Adrenal gland (tissue), 12 donors: Measurements from ENCODE around the gene GPC6. TPM values are rescaled to one million over a fixed set of nuclear protein-coding genes. Genes with fewer than 3 reads are reported as not detected.

Source experiments
- DNase-seq, 7 donors: peaks; one replicate each; pipeline ENCODE4 v3.0.0-alpha.2; 2019 to 2020
- H3K27ac ChIP-seq, 5 donors: fragments of 200-600 bp; sonication (generic) in 4 of 5; 1 replicate in 3 of 5; 2 replicates in 2 of 5; pipeline versions ENCODE4 v1.5.1 to v1.8.0; 2016 to 2020; ENCODE audit warnings: mild to moderate bottlenecking in 1 of 5
- H3K27me3 ChIP-seq: fragments of 200-600 bp; 2 replicates; pipeline ENCODE4 v1.8.0; 2021
- H3K36me3 ChIP-seq, 2 donors: fragments of 200-600 bp; replicated peaks in 1 of 2; 1 replicate in 1 of 2; 2 replicates in 1 of 2; pipeline versions ENCODE4 v1.5.1 to v1.8.0; 2018 to 2022
- H3K4me1 ChIP-seq, 2 donors: fragments of 200-600 bp; replicated peaks in 1 of 2; 1 replicate in 1 of 2; 2 replicates in 1 of 2; pipeline versions ENCODE4 v1.5.1 to v1.8.0; 2018 to 2021
- H3K4me3 ChIP-seq, 4 donors: fragments of 200-600 bp; sonication (generic) in 3 of 4; one replicate each; pipeline ENCODE4 v1.5.1; 2016 to 2018
- H3K9me3 ChIP-seq, 3 donors: fragments of 200-600 bp; sonication (generic) in 1 of 3; replicated peaks in 1 of 3; 1 replicate in 2 of 3; 2 replicates in 1 of 3; pipeline versions ENCODE4 v1.5.1 to v1.8.0; 2016 to 2021
- POLR2A ChIP-seq, 2 donors: fragments of 450-650 bp; IDR thresholded peaks; one replicate each; pipeline ENCODE4 v1.6.1; 2017; ENCODE audit warnings: antibody characterized with exemption in 2 of 2, mild to moderate bottlenecking in 2 of 2, moderate library complexity in 1 of 2
- WGBS, 4 donors: extraction: QIAGEN DNeasy Blood & Tissue Kit in 2 of 4; methylation state at CpG; one replicate each; pipeline versions ENCODE4 v1.1.5 to v1.1.7; 2013 to 2017; 5-methylcytosine and 5-hydroxymethylcytosine counted together
- intact Hi-C, 2 donors: fragments of 100-400 bp; cut with DNase I; formaldehyde crosslinking; loops; one replicate each; pipeline versions ENCODE4 v1.14.1 to v1.15.0; 2022 to 2023
- polyA plus RNA-seq, 3 donors: library from polyadenylated mRNA; stranded (reverse); fragments of 200-250 nt in 2 of 3; fragments of 350-450 nt in 1 of 3; fragmentation: Illumina TruSeq in 1 of 3; extraction: RNeasy Lipid Tissue Mini Kit (QIAGEN cat#74804) in 1 of 3; gene quantifications; one replicate each; pipeline ENCODE4 v1.2.3, GENCODE V29; 2013 to 2014
- total RNA-seq, 9 donors: library from RNA; depleted of rRNA in 4 of 9; stranded (reverse); fragments of >200 nt in 4 of 9; fragments of 120-200 nt in 1 of 9; fragmentation: NEBNext Ultra II Directional in 1 of 9; extraction: Animal tissue kit (Norgen Biotek cat#: 25700) in 1 of 9; gene quantifications; one replicate each; pipeline versions ENCODE4 v1.1.0 to v1.2.4, GENCODE V29; 2013 to 2023
- TF ChIP-seq, protein P1 (sequence below), 6 experiments: fragments of 450-650 bp in 4 of 6; fragments of 200-600 bp in 2 of 6; sonication (generic) in 1 of 6; IDR thresholded peaks; 1 replicate in 5 of 6; 2 replicates in 1 of 6; pipeline versions ENCODE4 v1.5.1 to v1.8.0; 2016 to 2021; ENCODE audit warnings: antibody characterized with exemption in 6 of 6, mild to moderate bottlenecking in 2 of 6, moderate library complexity in 1 of 6
- donor health status: healthy with polysubstance abuse.
- donor health status: Bipolar disorder and iron deficiency.
- donor health status: DM: yes; HTN: yes; CAD: no.
- donor health status: DM: no; HTN: no; CAD: no.
- donor health status: DM: no; HTN: no; CAD: no.
- donor health status: DM: yes; HTN: yes; CAD: no.

GPC6 gene
- total and polyA plus RNA-seq, 12 donors = 0.37 to 62.3 (median 2.5) TPM

DNA sequence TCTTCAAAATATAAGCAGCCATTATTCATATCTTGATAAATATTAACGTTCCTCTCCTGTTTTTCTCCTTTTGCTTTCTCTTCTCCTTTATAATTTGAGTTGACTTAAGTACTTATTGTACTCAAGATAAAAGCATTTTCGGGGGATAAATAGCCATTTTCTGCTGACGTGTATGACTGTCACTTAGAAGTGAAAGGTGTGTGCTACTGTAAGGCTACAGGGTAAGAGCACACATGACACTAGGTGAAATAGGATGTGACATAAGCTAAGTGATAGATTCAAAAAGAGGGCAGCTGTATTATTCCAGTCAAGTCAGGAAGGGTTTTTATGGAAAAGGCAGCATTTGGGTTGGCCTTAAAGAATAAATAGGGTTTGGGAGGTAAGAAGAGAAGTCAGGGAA, 128.5 kb downstream of the GPC6 start:
- no peak for DNase-seq
- no peaks in the 10 kb centered on the region for H3K9me3 ChIP-seq
- intact Hi-C loops = no loop called here
- no peak overlapping the region for H3K4me3 ChIP-seq
- H3K4me1 ChIP-seq = no peaks in the 10 kb centered on the region
- H3K27me3 ChIP-seq = no peaks in the 10 kb centered on the region
- TF ChIP-seq, protein P1, sequence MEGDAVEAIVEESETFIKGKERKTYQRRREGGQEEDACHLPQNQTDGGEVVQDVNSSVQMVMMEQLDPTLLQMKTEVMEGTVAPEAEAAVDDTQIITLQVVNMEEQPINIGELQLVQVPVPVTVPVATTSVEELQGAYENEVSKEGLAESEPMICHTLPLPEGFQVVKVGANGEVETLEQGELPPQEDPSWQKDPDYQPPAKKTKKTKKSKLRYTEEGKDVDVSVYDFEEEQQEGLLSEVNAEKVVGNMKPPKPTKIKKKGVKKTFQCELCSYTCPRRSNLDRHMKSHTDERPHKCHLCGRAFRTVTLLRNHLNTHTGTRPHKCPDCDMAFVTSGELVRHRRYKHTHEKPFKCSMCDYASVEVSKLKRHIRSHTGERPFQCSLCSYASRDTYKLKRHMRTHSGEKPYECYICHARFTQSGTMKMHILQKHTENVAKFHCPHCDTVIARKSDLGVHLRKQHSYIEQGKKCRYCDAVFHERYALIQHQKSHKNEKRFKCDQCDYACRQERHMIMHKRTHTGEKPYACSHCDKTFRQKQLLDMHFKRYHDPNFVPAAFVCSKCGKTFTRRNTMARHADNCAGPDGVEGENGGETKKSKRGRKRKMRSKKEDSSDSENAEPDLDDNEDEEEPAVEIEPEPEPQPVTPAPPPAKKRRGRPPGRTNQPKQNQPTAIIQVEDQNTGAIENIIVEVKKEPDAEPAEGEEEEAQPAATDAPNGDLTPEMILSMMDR (IDR thresholded peaks at IDR 0.05) = no peak
- TF ChIP-seq POLR2A (IDR thresholded peaks at IDR 0.05) = no peak
- WGBS, 4 donors = 66 to 80% (median 73%) methylated on average over 3 of the region's 3 CpGs
- no peaks in the 10 kb centered on the region for H3K36me3 ChIP-seq
- no peak overlapping the region for H3K27ac ChIP-seq

DNA sequence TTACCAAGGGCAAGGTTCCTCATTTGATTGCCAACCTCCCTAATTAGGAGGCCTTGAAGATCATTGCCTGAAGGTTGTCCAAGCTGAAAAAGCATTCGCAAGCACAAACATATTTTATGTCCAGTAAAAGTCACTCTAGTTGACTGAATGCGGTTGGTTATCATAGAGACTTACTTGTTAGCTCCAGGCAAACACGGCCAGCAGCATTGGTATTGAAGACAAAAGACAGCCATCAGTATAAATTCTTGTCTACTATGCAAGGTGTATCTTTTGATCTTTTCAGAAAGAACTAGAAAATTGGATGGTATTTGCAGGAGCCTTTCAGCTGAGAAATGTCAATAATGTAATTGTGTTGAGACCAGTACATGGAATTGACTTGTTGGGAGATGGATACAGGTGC, 129.9 kb downstream of the GPC6 start:
- H3K9me3 ChIP-seq = no peaks in the 10 kb centered on the region
- no peaks in the 10 kb centered on the region for H3K4me1 ChIP-seq
- H3K27me3 ChIP-seq = no peaks in the 10 kb centered on the region
- no peaks in the 10 kb centered on the region for H3K36me3 ChIP-seq
- DNase-seq = no peak
- intact Hi-C loops = no loop called here
- no peak for TF ChIP-seq POLR2A (IDR thresholded peaks at IDR 0.05)
- TF ChIP-seq, protein P1 (IDR thresholded peaks at IDR 0.05) = no peak
- H3K27ac ChIP-seq = no peak overlapping the region
- no peak overlapping the region for H3K4me3 ChIP-seq
- WGBS, 4 donors = 45 to 68% (median 66%) methylated on average over 3 of the region's 3 CpGs

DNA sequence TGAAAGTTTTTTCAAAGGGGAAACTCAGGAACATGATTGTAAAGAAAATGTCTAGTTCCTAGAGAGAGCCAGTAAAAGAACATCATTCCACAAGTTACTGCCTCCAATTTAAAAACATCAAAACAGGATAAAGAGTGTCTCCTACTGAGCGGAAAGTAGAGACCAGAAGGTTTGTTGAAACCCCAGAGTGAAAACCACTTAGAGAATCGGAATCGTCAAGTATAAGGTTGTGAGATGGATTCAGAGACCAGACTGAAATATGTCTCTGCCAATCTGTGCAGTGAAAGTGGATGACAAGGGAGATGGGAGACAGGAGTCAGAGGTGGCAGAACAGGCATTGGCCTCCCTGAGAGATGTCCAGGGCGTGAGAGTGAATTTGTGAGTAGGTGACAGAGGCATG, 133.4 kb downstream of the GPC6 start:
- 76 to 90% (median 84%) methylated on average over 4 of the region's 4 CpGs for WGBS, 4 donors
- Histone ChIP-seq H3K9me3 (no peaks in the 10 kb centered on the region), H3K36me3 (no peaks in the 10 kb centered on the region), H3K27me3 (no peaks in the 10 kb centered on the region), H3K4me1 (no peaks in the 10 kb centered on the region), H3K4me3 (no peak overlapping the region), H3K27ac (no peak overlapping the region)
- intact Hi-C loops = no loop called here
- TF ChIP-seq, protein P1 (IDR thresholded peaks at IDR 0.05) = no peak
- TF ChIP-seq POLR2A (IDR thresholded peaks at IDR 0.05) = no peak
- DNase-seq = no peak

DNA sequence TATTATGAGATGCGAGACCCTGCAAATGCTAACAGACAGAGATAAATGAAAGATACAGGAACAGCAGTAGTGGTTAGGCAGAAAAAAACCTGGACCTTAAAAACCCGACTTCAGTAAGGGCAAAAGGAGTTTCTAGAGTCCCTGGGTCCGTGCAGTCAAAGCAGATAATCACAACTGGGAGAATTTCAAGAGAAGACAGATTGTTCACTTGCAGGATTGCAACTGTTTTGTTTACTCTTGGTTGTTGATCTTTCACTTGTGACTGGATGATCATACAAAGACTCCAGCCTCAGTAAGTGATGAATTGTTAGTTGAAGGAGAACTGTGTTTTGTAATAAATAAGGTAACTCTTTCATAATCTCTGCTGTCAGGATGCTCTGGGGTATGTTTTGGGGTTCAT, 135.1 kb downstream of the GPC6 start:
- WGBS, 4 donors = 32 to 60% (median 52%) methylated on average over 3 of the region's 3 CpGs
- Histone ChIP-seq H3K27me3 (no peaks in the 10 kb centered on the region), H3K27ac (no peak overlapping the region), H3K4me1 (no peaks in the 10 kb centered on the region), H3K36me3 (no peaks in the 10 kb centered on the region), H3K4me3 (no peak overlapping the region), H3K9me3 (no peaks in the 10 kb centered on the region)
- intact Hi-C loops = no loop called here
- DNase-seq = no peak
- no peak for TF ChIP-seq POLR2A (IDR thresholded peaks at IDR 0.05)
- TF ChIP-seq, protein P1 (IDR thresholded peaks at IDR 0.05) = no peak
